GM23338 (cell line): ENCODE results near the gene PARP12.

ENCODE experiments used
- EZH2 ChIP-seq: fragments of 200-600 bp; sonication (generic); IDR thresholded peaks from one replicate; pipeline ENCODE4 v1.8.0; 2017; ENCODE audit warnings: antibody characterized with exemption, mild to moderate bottlenecking, low read depth; ENCODE audit not compliant: unreplicated experiment
- EZH2phosphoT487 ChIP-seq: fragments of 200-600 bp; sonication (generic); IDR thresholded peaks from one replicate; pipeline ENCODE4 v1.8.1; 2018; ENCODE audit warnings: antibody characterized with exemption; ENCODE audit not compliant: unreplicated experiment
- NANOG ChIP-seq: IDR thresholded peaks from 2 replicates; pipeline ENCODE4 v1.6.1; 2016; ENCODE audit warnings: antibody characterized with exemption, borderline replicate concordance
- TF ChIP-seq, protein P1 (sequence below), 2 experiments: fragments of 200-600 bp in 1 of 2; sonication (generic) in 1 of 2; conservative IDR thresholded peaks; 2 replicates each; pipeline versions ENCODE4 v1.5.1 to v1.6.1; 2016 to 2017; ENCODE audit warnings: antibody characterized with exemption in 2 of 2, low read depth in 2 of 2, mild to moderate bottlenecking in 2 of 2, moderate library complexity in 1 of 2

DNA sequence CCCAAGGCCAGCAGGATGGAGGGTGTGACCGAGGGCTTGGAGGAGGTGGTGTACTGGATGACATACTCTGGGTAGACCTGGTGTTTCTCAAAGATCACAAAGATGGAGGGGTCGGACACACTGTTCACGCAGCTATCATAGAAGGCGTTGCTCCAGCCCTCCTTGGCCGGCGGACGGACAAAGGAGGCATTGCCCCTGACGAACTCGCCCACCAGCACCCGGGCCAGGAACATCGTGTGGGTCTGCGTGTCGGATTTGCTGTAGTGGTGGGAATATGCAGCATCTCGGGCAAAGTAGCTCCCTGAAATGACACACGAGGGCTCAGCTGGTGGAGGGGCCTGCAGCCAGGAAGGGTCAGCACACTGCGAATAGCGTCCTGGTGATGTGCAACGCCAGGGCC, 38.2 kb downstream of the PARP12 start:
- TF ChIP-seq EZH2phosphoT487 (no peak), EZH2 (no peak), NANOG (no peak)
- TF ChIP-seq, protein P1, sequence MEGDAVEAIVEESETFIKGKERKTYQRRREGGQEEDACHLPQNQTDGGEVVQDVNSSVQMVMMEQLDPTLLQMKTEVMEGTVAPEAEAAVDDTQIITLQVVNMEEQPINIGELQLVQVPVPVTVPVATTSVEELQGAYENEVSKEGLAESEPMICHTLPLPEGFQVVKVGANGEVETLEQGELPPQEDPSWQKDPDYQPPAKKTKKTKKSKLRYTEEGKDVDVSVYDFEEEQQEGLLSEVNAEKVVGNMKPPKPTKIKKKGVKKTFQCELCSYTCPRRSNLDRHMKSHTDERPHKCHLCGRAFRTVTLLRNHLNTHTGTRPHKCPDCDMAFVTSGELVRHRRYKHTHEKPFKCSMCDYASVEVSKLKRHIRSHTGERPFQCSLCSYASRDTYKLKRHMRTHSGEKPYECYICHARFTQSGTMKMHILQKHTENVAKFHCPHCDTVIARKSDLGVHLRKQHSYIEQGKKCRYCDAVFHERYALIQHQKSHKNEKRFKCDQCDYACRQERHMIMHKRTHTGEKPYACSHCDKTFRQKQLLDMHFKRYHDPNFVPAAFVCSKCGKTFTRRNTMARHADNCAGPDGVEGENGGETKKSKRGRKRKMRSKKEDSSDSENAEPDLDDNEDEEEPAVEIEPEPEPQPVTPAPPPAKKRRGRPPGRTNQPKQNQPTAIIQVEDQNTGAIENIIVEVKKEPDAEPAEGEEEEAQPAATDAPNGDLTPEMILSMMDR (conservative IDR thresholded peaks at IDR 0.05; ENCODE audit: low read depth in 2 of 2): no peak
